GM12801 (cell line): ENCODE data around the gene CRYGN.

ENCODE experiments used
- CTCF ChIP-seq: IDR thresholded peaks from one replicate; pipeline ENCODE4 v1.5.1; 2011; ENCODE audit warnings: control low read depth; ENCODE audit not compliant: insufficient read length; ENCODE audit errors: extremely low read depth

The CRYGN gene

GRCh38 chr7:151482883-151483710 is 43.2 kb upstream of the CRYGN start:
- no peak for TF ChIP-seq CTCF

GRCh38 chr7:151481650-151482505 is 41.9 kb upstream of the CRYGN start:
- TF ChIP-seq CTCF, result no peak

DNA sequence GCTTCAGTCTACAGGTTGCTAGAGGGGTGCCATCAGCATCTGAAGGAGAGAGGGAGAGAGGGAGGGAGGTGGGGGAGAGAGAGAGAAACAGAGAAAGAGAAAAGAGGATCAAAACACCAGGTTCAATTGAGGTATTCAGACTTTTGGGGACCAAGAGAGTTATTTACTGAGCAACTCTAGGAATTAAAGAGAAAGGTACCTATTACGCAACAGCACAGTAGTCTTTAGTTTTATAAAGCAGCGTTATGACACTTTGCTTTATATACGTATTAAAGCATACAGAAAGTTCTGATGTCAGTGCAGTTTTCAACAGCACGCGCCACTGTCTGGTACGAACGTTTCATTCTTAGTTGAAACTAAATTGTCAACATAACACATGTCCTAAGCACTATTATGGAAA is 37.9 kb upstream of the CRYGN start:
- no peak for TF ChIP-seq CTCF

DNA sequence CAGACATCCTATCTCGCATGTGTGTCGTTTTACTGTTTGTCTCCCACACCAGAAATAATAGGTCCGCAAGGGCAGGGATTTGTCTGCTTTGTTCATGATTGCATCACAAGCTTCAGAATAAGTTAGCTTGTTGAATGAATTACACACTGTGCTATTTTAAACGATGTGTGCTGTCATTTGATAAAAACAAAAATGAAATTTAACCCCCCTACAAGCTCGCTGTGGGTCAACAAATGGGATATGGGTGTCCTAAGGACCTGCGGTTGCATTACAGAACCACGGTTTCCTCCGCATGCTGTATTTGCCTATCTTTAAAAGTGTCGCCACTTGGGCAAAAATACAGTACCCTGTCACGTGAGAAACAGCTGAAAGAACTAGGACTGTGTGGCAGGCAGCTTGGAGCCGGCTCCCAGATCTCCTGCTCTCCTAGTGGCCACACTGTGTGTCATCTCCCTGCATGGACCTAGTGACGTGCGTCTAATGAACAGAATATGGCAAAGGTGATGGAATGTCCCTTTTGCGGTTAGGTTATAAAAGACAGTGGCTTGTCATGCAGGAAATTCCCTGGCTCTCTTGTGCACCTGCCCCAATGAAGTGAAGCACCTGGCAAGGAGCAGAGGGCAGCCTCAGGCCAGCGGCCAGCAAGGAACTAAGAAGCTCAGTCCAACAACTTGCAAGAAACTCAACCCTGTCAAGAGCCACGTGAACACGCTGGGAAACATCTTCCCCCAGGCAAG is 32.9 kb upstream of the CRYGN start:
- TF ChIP-seq CTCF, result no peak

DNA sequence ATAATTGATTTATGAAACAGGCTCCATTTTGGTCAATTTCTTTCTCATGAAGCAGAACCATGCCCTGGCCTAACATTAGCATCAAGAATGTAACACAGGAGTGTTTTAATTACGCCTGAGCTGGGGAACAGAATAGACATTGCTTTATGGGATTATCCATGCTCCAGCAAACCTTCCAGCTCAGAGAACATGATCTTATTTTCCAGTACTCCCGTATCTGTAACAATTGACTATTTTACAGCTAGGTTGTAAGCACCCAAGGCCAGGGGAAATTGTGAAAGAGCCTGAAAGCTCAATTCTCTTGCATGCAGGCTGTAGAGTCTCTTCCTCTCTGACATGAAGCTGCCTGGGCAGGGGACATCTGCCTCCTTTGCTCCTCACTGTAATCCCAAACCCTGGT is 30.8 kb upstream of the CRYGN start:
- no peak for TF ChIP-seq CTCF

GRCh38 chr7:151469281-151469680 is 29.3 kb upstream of the CRYGN start:
- TF ChIP-seq CTCF, result no peak
